Stimulated activated CD4-positive, alpha-beta T cell treated with anti-CD3 and anti-CD28 coated beads, Interleukin-2, amount 100 ng/mL, for 4 hours (primary cell): ENCODE measurements around the gene KRT17.
"Not testable (repeated sequence)": the region's sequence is repeated elsewhere in the genome, so short reads cannot be mapped to it uniquely, and the experiment has no call there.

Source experiments
- DNase-seq: peaks from one replicate; pipeline ENCODE4 v3.0.0-alpha.2; 2020; ENCODE audit warnings: low read depth

Gene KRT17

DNA sequence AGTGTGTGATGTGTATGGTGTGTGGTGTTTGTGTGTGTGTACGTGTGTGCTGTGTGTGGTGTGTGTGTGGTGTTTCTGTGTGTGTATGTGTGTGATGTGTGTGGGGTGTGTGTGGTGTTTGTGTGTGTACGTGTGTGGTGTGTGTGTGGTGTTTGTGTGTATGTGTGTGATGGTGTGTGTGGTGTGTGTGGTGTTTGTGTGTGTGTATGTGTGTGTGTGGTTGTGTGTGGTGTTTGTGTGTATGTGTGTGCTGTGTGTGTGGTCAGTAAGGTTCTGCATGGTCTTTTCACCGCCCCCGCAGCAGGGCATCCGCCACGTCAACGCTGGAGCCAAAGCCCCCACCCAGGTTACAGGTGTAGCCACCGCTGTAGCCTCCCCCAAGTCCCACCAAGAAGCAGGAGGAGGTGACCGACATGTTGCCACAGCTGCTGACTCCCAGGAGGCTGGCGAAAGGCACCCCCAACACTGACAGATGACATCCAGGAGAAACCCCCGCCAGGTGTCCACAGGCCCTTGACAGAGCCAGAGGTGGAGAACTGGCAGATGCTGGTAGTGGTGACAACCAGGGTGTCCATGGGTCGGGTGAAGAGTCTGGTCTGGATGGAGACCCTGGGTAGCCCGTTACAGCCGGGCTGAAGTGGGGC, 9.3 kb upstream of the KRT17 start:
- no peak for DNase-seq

DNA sequence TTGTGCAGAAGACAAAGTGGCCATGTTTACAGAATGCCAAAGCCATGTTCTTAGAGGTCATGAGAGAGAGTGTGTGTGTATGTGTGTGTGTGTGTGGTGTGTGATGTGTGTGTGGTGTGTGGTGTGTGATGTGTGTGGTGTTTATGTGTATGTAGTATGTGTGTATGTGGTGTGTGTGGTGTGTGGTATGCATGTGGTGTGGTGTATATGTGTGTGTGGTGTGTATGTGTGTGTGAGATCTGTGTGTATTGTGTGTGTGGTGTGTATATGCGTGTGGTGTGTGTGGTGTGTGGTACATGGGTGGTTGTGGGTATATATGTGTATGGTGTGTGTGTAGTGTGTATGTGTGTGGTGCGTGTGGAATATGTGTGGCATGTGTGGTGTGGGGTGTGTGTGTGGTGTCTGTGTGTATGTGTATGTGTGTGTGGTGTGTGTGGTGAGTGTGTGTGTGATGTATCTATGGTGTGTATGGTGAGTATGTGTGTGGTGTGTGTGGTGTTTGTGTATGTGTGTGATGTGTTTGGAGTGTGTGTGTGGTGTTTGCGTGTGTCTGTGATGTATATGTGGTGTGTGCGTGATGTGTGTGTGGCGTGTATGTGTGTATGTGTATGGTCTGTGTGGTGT, 8.2 kb upstream of the KRT17 start:
- no peak for DNase-seq

DNA sequence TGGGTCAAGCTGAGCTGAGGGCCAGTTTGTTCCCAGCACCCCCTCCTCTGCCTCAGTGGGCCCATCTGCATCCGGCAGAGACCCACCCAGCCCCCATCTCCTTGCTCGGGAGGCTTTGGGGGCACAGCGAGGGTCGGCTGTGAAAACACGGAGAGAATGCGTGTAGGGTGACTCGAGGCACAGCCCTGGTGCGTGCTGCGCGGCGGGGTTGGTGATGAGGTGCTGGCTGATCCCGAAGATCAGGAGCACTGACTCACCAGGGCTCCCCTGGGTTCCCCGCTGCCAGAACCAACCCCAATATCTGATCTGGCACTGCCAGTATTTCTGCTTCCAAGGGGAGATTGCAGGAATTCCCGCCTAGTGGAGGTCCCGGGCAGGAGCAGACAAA, 7.5 kb upstream of the KRT17 start:
- DNase-seq = no peak

DNA sequence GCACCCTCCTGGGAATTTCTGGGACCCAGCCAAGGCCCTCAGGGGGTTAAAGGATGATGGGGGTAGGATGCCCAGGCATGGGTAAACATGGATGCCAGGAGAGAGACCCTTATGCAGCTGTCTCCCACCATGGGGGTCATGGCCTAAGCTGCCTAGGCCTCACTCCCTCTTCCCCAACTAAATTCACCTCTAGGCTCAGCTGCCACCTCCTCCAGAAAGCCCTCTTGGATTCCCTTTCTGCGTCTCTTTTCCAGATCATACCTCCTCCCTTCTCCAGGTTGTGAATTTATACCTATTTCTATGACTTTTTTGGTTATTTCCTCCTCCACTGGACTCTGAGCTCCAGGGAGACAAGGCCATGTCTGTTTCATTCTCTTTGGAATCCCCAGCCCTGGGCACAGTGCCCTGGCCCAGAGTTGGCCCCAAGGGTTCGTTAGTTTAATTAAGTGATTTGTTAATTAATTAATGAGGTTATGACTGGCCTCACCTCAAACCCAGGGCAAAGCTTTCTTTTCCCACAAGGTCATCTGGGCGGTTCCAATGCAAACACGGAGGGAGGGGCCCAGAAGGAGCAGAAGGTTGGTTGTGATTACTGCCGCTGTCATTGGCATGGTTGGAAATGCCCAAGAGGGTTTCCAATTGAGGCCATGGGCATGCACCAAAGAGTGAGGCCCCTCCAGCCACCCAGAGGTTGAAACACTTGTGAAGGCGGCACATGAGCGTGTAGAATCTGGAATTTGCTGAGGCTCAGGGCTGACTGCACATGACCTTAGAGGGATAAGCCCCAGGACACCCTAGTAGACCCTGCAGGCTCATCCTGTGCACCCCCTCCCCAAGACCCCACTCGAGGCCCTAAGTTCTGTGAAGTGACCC, 6.9 kb upstream of the KRT17 start:
- DNase-seq = no peak

DNA sequence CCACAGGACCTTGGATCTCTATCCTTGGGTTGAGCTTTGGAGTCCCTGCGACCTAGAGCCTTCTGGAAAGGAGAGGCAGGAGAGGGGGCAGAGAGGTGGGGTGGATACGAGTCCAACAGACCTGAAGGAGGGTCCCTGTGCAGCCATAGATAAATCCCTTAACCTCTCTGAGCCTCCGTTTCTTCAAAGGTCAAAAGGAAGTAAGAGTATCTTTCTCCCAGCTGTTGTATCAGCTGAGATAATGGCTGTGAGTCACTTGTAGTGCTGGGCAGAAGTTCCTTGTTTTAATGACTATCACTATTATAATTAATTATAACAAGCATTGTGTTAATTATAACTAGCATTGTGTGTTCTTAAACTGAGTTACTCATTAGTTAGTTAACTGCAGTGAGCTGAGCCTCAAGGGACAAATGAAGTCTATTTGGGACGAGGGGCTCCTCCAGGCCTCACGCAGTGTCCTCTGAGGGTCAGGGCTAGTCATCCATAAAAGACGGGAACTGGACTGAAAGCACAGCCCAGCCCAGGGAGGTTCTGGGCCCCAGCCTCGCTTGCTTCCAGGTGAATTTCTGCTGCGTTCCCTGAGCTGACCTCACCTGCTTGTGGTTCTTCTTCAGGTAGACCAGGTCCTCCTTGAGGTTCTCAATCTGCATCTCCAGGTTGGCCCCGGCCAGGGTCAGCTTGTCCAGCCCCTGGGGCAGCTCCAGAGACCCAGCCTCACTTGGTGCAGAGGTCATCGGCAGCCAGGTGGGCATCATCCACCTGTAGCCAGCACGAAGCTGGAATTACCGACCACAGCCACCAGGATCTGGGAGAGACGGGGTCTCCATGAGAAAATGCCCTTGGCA, 5.7 kb upstream of the KRT17 start:
- no peak for DNase-seq

DNA sequence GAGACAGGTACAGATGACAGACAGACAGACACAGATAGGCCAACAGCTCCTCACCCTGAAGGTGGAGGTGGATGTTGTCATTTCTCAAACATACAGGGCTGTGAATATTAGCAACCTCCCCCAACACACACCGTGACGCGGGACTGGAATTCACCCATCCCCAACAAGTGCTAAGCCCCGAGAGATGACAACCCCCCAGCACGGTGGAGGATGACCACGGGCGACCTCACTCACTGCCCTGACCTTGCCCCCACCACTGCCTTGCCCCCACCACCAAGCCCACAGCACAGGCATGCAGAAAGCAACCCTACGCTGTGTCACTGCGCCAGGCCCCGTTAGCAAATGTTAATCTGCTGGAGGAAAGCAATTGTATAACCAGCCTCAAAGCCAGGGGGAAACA, 4.9 kb upstream of the KRT17 start:
- DNase-seq = no peak

DNA sequence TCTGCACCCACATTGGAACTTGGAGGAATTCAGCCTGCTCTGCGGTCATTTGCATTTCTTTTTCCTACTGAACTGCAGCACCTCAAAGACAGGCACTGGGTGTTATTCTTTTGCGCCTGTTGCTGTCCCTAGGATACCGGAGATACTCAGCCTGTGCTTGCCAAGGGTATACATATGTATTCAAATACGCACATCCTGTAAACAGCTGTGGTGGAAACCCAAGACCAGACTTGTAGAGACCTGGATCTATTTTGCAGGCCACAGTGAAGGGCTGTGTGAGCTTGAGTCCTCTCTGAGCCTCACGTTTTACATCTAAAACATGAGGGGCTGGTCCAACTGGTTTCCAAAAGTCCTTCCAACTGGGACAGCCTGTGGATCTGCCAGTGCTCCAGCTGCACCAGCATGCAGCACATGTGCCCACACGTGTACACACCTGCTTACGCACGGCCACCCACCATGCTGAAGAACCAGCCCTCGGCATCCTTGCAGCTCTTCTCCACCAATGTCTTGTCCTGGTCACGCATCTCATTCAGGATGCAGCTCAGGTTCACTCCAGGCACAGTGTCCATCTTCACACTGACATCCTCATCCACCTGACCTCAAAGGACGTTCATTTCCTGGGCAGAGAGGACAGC, 4.4 kb upstream of the KRT17 start:
- DNase-seq = not testable (repeated sequence)

DNA sequence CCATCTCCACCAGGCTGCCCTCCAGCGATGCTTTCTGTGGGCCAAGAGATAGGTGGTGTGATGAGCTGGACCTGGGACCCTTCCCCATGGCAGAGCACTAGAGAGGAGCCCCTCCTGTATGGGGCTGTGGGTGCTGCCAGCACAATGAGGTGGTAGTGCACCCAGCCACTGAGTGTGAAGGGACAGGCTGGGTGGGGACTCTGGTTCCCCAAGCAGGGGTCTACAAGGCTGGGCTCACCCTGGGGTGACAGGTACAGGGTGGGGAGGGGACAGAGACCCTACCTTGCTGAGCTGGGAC, 3.6 kb upstream of the KRT17 start:
- not testable (repeated sequence) for DNase-seq

DNA sequence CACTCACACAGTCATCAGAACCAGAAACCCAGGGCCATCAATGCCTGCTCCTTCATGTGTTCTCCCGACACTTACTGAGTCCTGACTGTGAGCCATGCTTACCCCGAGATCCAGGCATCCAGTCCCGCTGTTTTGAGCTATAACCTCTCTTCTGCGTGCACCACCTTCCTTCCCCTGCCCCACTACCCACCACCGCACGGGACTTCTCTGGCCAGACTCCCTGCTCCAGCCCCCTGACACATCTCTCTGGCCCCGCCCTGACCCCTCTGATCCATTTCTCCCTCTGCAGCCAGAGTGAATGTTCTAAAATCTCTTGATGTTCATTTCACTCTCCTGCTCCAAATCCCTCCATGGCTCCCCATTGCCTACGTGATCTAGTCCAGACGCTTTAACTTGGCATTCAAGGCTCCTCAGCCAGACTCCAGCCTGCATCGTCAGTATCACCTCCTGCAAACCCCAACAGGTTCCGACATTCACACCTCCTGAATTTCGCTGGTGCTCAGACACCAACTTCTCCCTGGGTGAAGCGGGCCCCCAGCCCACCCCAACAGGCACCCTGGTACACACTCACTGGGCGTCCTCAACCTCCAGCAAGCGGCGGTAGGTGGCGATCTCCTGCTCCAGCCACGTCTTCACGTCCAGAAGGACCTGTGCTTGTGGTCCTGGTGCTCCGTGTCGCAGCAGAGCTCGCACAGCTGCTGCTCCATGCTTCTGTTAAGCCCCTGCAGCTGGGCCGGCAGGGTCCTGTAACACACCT, 3.1 kb upstream of the KRT17 start:
- DNase-seq = no peak

DNA sequence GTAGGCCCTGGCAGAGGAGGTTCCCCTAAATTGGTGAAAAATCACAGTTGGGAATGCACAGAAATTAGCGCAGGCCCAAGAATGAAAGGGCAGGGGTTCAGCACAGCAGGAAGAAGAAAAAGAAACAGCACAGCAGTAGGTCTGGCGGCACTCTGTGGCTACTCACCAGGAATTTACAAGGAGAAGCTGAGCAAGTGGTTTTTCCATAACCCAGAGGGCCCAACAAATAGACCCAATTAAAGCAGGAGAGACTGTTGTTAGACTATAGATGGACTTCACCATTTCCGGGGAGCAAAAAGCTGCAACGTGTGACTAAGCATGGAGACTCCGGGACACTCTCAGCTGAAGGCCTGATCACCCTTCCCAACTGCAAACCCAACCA, 2.5 kb upstream of the KRT17 start:
- not testable (repeated sequence) for DNase-seq

DNA sequence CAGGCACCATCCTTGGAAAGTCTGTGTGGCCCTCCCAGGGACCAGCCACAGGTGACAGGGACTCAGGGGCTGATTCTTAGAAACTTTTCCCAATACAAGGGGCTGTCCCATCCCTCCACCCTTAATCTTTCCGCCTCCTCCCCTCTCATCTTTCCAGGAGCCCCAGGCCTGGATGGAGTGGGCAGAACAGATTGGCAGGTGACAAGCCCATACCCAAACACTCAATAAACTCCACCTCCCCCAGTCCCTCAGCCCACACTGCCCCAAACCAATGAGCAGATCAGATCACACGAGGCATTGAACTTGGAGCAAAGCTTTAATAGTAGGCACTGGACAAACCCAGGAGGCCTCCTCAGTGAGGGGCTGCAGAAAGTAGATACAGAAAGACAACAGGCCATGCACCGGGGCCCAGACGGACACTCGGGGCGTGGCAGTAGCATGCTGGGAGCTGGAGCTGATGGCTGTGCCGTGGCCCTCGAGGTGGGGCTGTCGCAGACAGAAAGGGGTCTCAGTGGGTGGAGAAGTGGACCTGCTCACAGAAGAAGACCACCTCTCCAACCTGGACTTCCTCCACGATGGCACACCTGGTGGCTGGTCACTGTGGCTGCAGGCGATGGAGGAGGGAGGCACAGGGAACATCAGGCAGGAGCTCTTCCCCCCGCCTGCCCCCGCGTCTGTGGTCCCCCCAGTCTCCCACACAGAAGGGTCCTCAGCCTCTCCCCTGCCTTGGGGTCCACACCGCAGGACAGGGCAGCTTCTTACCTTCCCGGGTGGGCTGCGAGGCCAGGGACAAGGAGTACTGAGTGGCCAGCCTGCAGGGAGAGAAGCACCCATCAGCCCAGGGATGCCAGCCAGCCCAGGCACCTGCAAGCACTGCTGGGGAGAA, 1.9 kb upstream of the KRT17 start:
- not testable (repeated sequence) for DNase-seq

DNA sequence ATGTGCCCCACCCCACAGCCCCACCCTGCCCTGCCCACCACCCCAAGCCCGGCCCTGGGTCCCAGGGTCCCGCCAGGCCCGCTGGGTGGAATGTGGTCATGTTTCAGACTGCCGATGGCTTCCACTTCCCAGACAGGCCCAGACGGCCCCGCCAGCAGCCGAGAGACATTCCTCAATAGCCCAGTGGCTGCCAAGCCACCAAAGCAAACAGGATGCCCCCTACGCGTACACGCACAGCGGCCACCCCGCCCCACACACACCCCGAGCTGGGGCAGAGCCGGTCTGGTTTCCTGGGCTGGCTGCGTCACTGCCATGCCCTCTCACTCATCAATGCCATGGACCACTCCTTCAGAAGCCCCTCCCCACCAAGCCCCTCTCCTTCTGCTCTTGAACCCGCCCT, 1.2 kb upstream of the KRT17 start:
- DNase-seq = no peak

DNA sequence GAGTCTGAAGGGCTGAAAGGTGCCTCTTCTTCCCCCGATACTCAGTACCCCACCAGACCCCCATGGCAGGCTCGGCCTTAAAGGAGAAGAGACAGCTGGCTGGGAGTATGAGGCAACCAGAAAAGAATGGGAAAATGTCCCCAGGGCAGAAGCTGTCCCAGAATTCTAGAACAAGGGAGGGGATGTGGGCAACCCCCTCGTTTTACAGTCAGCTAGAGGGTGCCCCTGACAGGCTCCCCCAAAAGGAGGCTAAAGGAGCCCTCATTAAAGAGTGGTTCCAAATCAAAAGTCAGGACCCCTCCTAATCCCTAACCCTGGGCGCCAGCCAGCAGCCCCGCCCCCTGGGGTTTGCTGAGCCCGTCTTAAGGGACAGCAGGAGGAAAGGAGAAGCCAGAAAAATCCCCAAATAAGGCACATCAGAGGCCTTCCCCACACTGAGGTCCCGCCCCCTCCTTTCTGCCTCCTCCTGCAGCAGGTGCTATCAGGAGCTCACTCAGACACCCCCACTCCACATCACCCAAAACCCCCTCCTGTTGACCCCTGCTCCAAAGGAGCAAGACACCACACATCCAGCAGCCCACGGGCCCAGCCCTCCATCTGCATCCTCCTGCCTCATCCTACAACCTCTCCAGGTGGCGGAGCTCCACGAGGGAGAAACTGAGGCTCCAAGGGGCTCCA, 1.1 kb downstream of the KRT17 start:
- DNase-seq = not testable (repeated sequence)

DNA sequence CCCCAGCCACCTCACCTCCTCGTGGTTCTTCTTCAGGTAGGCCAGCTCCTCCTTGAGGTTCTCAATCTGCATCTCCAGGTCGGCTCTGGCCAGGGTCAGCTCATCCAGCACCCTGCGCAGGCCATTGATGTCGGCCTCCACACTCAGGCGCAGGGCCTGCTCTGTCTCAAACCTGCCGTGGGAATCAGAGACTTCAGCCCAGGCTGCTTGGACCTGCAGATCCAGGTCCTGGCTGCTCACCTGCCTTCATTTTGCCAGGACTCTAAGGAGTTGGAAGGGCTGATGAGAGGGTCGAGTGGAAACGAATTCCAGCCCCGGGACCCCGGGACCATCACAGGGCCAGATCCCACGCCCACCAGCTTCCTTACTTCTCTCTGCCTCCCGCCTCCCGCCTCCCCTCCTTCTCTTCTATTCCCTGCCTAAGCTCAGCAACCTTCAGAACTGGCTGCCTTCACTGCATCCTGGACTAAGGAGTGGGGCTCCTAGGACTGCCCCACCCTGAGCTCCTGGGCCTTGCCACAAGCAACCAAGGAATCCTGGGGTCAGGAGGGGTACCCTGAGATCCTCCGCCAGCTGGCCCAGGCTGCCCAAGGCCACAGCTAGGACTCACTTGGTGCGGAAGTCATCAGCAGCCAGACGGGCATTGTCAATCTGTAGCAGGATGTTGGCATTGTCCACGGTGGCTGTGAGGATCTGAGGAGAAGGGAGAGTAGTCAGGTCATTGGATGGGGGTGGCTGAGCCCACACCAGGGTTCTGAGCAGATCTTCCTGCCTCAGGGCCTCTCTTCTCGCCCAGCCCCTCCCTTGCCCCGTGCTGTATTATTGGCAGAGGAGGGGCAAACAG, 1.8 kb downstream of the KRT17 start:
- DNase-seq = not testable (repeated sequence)

DNA sequence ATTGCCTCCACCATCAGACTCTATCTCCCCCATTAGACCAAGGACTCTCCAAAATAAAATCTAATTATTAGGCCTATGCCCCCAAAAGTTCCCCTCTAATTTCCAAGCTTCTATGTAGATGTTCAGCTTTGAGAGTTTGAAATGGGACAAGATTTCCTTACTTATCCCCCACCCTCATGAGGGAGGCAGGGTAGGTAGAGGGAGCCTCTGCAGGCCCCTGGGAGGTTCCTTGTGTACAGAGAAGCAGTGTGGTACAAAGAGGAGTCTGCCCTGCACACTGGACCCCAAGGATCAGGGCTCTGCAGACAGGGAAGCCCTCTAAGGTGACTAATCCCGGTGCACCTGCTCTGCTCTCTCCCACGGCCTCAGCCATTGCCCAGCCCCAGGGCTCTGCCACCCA, 2.5 kb downstream of the KRT17 start:
- DNase-seq = no peak

DNA sequence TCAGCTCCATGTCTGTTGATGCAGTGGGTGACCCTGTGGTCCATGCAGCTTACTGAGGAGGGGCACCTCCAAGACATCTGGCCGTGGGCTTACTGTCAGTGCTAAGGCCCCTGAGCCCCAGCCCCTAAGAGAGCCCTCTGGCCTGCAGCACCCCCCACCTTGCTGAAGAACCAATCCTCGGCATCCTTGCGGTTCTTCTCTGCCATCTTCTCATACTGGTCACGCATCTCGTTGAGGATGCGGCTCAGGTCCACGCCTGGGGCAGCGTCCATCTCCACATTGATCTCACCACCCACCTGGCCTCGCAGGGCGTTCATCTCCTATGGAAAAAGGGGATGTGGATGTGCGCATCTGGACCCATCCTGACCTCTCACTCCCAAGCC, 2.9 kb downstream of the KRT17 start:
- DNase-seq = not testable (repeated sequence)

DNA sequence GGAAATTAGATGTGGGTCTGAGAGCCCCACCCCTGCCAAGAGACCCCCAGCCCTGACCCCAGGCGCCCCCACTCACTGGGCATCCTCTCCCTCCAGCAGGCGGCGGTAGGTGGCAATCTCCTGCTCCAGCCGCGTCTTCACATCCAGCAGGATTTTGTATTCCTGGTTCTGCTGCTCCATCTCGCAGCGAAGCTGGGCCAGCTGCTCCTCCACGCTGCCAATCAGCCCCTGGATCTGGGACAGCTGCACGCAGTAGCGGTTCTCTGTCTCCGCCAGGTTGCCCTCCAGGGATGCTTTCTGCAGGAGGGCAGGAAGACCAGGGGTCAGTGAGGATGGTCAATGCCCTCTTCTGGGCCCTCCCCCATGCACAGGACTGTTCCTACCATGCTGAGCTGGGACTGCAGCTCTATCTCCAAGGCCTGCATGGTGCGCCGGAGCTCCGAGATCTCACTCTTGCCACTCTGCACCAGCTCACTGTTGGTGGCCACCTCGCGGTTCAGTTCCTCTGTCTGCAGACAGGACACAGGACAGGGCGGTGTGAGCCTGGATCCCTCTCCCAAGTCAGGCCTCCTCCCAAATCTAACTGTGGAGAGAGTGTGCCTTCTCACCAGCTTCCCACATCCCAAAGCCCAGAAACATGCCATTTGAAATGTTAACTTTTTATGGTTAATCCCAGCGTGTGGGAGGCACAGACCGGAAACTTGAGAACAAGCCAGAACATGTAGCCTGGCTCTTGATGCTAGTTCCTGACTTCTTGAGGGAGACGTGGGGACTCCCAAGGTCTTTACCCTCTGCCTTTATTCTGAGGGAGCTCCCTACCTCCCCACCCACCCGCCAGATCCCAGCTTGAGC, 3.6 kb downstream of the KRT17 start:
- DNase-seq = no peak
